M059J (cell line): ENCODE results near the gene AAGAB. TPM values are rescaled to one million over a fixed set of nuclear protein-coding genes. Genes with fewer than 3 reads are reported as not detected.

ENCODE experiments used
- DNase-seq: peaks from one replicate; pipeline ENCODE4 v3.0.0-alpha.2; 2012; ENCODE audit warnings: low read depth
- total RNA-seq: library from RNA; depleted of rRNA; stranded (reverse); fragments of >200 nt; shearing (Covaris generic); gene quantifications from 2 replicates; pipeline ENCODE4 v1.2.3, GENCODE V29; 2014

Gene AAGAB
- total RNA-seq, 1 experiment from 2014 or later: 106 TPM

- no peak for DNase-seq
Measured at GRCh38 chr15:67208396-67208795, 46.1 kb downstream of the AAGAB start.

- DNase-seq: no peak
Measured at GRCh38 chr15:67207555-67208207, 46.8 kb downstream of the AAGAB start.

- DNase-seq: no peak
Measured at GRCh38 chr15:67202991-67203390, 51.5 kb downstream of the AAGAB start.

- no peak for DNase-seq
Measured at GRCh38 chr15:67202091-67202490, 52.4 kb downstream of the AAGAB start.

GRCh38 chr15:67201136-67201535 lies 53.3 kb downstream of the AAGAB start:
- DNase-seq: peak; percentile 87

- peak; percentile 32 for DNase-seq
Measured at GRCh38 chr15:67199881-67200763, 54.3 kb downstream of the AAGAB start.

GRCh38 chr15:67199391-67199790 lies 55.1 kb downstream of the AAGAB start:
- DNase-seq: no peak

GRCh38 chr15:67198157-67198754 lies 56.2 kb downstream of the AAGAB start:
- no peak for DNase-seq

- no peak for DNase-seq
Measured at GRCh38 chr15:67197364-67197695, 57.1 kb downstream of the AAGAB start.

- peak; percentile 90 for DNase-seq
Measured at GRCh38 chr15:67196672-67197363, 57.6 kb downstream of the AAGAB start.

- DNase-seq: peak; percentile 47
Measured at GRCh38 chr15:67196222-67196621, 58.2 kb downstream of the AAGAB start.

- no peak for DNase-seq
Measured at GRCh38 chr15:67195305-67195704, 59.2 kb downstream of the AAGAB start.

- no peak for DNase-seq
Measured at GRCh38 chr15:67194171-67195114, 60.0 kb downstream of the AAGAB start.

GRCh38 chr15:67193223-67193990 lies 61.1 kb downstream of the AAGAB start:
- DNase-seq: no peak

- no peak for DNase-seq
Measured at GRCh38 chr15:67192185-67192820, 62.2 kb downstream of the AAGAB start.

GRCh38 chr15:67190813-67191212 lies 63.6 kb downstream of the AAGAB start:
- no peak for DNase-seq

GRCh38 chr15:67190326-67190725 lies 64.1 kb downstream of the AAGAB start:
- no peak for DNase-seq

- DNase-seq: no peak
Measured at GRCh38 chr15:67189326-67190051, 65.0 kb downstream of the AAGAB start.

GRCh38 chr15:67188551-67189218 lies 65.8 kb downstream of the AAGAB start:
- no peak for DNase-seq
